NB4 (cell line): ENCODE data around the gene MCAM.

Experiments
- CTCF ChIP-seq: IDR thresholded peaks from one replicate; pipeline ENCODE4 v1.5.1; 2012; ENCODE audit warnings: low read depth, low read length
- MAX ChIP-seq: IDR thresholded peaks from 2 replicates; pipeline ENCODE4 v1.6.1; 2011; ENCODE audit warnings: low read depth, low read length
- MYC ChIP-seq: IDR thresholded peaks from 2 replicates; pipeline ENCODE4 v1.6.1; 2011; ENCODE audit warnings: low read depth, low read length
- POLR2A ChIP-seq: IDR thresholded peaks from 2 replicates; pipeline ENCODE4 v1.6.1; 2011; ENCODE audit warnings: mild to moderate bottlenecking; ENCODE audit not compliant: insufficient read length; ENCODE audit errors: extremely low read depth

GRCh38 chr11:119300198-119300964 lies 16.5 kb downstream of the MCAM start:
- no peak for TF ChIP-seq CTCF
- no peak for TF ChIP-seq POLR2A
- TF ChIP-seq MYC: no peak
- no peak for TF ChIP-seq MAX
